ENCODE data around the gene SEMA5B. TPM values are rescaled to one million over a fixed set of nuclear protein-coding genes. Genes with fewer than 3 reads are reported as not detected.

Gene SEMA5B
- total and polyA plus RNA-seq, 4 donors: 0.20 to 1.1 (median 0.23) TPM

DNA sequence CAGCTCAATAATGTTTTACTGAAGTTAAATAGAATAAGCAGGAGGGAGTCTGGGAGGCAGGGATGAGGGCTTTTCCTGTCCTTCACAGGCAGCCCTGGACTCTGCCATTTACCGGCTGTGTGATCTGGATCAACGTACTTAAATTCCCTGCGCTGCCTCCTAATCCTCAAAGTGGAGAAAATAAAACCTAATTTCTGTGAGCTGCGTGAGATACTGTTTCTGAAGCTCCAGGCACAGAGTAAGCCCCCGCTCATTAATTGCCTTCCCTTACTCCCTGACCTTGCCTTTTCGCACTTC lies 39.0 kb upstream of the SEMA5B start:
- TF ChIP-seq, protein P1, sequence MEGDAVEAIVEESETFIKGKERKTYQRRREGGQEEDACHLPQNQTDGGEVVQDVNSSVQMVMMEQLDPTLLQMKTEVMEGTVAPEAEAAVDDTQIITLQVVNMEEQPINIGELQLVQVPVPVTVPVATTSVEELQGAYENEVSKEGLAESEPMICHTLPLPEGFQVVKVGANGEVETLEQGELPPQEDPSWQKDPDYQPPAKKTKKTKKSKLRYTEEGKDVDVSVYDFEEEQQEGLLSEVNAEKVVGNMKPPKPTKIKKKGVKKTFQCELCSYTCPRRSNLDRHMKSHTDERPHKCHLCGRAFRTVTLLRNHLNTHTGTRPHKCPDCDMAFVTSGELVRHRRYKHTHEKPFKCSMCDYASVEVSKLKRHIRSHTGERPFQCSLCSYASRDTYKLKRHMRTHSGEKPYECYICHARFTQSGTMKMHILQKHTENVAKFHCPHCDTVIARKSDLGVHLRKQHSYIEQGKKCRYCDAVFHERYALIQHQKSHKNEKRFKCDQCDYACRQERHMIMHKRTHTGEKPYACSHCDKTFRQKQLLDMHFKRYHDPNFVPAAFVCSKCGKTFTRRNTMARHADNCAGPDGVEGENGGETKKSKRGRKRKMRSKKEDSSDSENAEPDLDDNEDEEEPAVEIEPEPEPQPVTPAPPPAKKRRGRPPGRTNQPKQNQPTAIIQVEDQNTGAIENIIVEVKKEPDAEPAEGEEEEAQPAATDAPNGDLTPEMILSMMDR (IDR thresholded peaks at IDR 0.05; ENCODE audit: low read depth, low read length, missing input control): no peak
- no peak for TF ChIP-seq YY1 (IDR thresholded peaks at IDR 0.05)
- TF ChIP-seq JUND (IDR thresholded peaks at IDR 0.05): no peak
- TF ChIP-seq, protein P2, sequence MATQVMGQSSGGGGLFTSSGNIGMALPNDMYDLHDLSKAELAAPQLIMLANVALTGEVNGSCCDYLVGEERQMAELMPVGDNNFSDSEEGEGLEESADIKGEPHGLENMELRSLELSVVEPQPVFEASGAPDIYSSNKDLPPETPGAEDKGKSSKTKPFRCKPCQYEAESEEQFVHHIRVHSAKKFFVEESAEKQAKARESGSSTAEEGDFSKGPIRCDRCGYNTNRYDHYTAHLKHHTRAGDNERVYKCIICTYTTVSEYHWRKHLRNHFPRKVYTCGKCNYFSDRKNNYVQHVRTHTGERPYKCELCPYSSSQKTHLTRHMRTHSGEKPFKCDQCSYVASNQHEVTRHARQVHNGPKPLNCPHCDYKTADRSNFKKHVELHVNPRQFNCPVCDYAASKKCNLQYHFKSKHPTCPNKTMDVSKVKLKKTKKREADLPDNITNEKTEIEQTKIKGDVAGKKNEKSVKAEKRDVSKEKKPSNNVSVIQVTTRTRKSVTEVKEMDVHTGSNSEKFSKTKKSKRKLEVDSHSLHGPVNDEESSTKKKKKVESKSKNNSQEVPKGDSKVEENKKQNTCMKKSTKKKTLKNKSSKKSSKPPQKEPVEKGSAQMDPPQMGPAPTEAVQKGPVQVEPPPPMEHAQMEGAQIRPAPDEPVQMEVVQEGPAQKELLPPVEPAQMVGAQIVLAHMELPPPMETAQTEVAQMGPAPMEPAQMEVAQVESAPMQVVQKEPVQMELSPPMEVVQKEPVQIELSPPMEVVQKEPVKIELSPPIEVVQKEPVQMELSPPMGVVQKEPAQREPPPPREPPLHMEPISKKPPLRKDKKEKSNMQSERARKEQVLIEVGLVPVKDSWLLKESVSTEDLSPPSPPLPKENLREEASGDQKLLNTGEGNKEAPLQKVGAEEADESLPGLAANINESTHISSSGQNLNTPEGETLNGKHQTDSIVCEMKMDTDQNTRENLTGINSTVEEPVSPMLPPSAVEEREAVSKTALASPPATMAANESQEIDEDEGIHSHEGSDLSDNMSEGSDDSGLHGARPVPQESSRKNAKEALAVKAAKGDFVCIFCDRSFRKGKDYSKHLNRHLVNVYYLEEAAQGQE (IDR thresholded peaks at IDR 0.05): no peak
- no peak for TF ChIP-seq EGR1 (IDR thresholded peaks at IDR 0.05; ENCODE audit: low read depth in 2 of 2)
- TF ChIP-seq FOXA2 (IDR thresholded peaks at IDR 0.05): no peak
- no peak for TF ChIP-seq NR2F2 (IDR thresholded peaks at IDR 0.05)
- no peak for TF ChIP-seq RAD21 (IDR thresholded peaks at IDR 0.05)
- TF ChIP-seq, protein P3, sequence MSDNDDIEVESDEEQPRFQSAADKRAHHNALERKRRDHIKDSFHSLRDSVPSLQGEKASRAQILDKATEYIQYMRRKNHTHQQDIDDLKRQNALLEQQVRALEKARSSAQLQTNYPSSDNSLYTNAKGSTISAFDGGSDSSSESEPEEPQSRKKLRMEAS (IDR thresholded peaks at IDR 0.05): no peak
- no peak for TF ChIP-seq HNF4G (IDR thresholded peaks at IDR 0.05)
- no peak for TF ChIP-seq GABPA (IDR thresholded peaks at IDR 0.05 in 1 of 2, conservative IDR thresholded peaks at IDR 0.05 in 1 of 2)
- TF ChIP-seq RXRA (IDR thresholded peaks at IDR 0.05): no peak
- peak overlapping the region; percentile 93 to 95 for H3K27ac ChIP-seq (ENCODE audit: low read depth in 1 of 2, low read length in 2 of 2)
- no peaks in the 10 kb centered on the region for H3K9me3 ChIP-seq (ENCODE audit: control insufficient read depth in 4 of 4, low read length in 3 of 4)
- WGBS: 11% methylated on average over 6 of the region's 6 CpGs
- H3K36me3 ChIP-seq (ENCODE audit: control insufficient read depth in 4 of 4, insufficient read depth in 3 of 4, low read depth in 1 of 4, low read length in 3 of 4): no peaks in the 10 kb centered on the region
- H3K4me3 ChIP-seq (ENCODE audit: low read depth in 1 of 3, low read length in 3 of 3): peak overlapping the region in 1 of 3 donors; percentile 94
- no peak for DNase-seq (ENCODE audit: low spot score)
- H3K27me3 ChIP-seq (ENCODE audit: control insufficient read depth in 4 of 4, insufficient read depth in 4 of 4, low read length in 3 of 4): no peaks in the 10 kb centered on the region
- peak overlapping the region in 1 of 2 donors; percentile 2 for H3K9ac ChIP-seq (ENCODE audit: low read depth in 1 of 2, low read length in 2 of 2)
- H3K4me1 ChIP-seq (ENCODE audit: control insufficient read depth in 4 of 4, insufficient read depth in 4 of 4, low read length in 3 of 4): peaks cover 6 to 36% (median 27%) of the 10 kb centered on the region in 4 donors

DNA sequence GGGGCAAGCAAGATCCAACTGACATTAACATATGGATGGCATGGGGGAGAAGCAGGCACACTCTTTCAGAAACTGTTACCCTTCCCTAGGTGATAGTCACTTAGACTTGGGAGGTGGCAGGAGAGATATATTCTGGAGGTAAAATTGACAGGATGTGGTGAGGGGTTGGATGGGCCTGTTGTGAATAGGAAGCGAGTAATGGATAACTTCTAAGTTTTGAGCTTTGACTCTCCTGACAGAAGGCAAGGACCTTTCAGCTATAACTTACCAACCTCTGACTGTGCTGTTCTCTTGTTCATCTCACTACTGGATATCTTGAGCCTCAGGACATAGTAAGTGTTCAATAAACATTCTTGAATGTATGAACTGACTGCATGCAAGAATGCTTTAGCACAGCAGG lies 37.4 kb upstream of the SEMA5B start:
- peaks cover 0 to 22% (median 13%) of the 10 kb centered on the region in 4 donors for H3K4me1 ChIP-seq (ENCODE audit: control insufficient read depth in 4 of 4, insufficient read depth in 4 of 4, low read length in 3 of 4)
- H3K9ac ChIP-seq (ENCODE audit: low read depth in 1 of 2, low read length in 2 of 2): no peak overlapping the region
- H3K27ac ChIP-seq (ENCODE audit: low read depth in 1 of 2, low read length in 2 of 2): no peak overlapping the region
- no peak for DNase-seq (ENCODE audit: low spot score)
- no peaks in the 10 kb centered on the region for H3K27me3 ChIP-seq (ENCODE audit: control insufficient read depth in 4 of 4, insufficient read depth in 4 of 4, low read length in 3 of 4)
- WGBS: 6% methylated on average over 1 of the region's 1 CpG
- H3K4me3 ChIP-seq (ENCODE audit: low read depth in 1 of 3, low read length in 3 of 3): no peak overlapping the region
- H3K36me3 ChIP-seq (ENCODE audit: control insufficient read depth in 4 of 4, insufficient read depth in 3 of 4, low read depth in 1 of 4, low read length in 3 of 4): no peaks in the 10 kb centered on the region
- TF ChIP-seq GABPA (IDR thresholded peaks at IDR 0.05 in 1 of 2, conservative IDR thresholded peaks at IDR 0.05 in 1 of 2): no peak
- no peak for TF ChIP-seq JUND (IDR thresholded peaks at IDR 0.05)
- no peak for TF ChIP-seq HNF4A (conservative IDR thresholded peaks at IDR 0.05)
- TF ChIP-seq FOXA1 (IDR thresholded peaks at IDR 0.05): no peak
- TF ChIP-seq RXRA (IDR thresholded peaks at IDR 0.05): no peak
- TF ChIP-seq, protein P1 (IDR thresholded peaks at IDR 0.05; ENCODE audit: low read depth, low read length, missing input control): no peak
- no peak for TF ChIP-seq YY1 (IDR thresholded peaks at IDR 0.05)
- TF ChIP-seq RAD21 (IDR thresholded peaks at IDR 0.05): no peak
- H3K9me3 ChIP-seq (ENCODE audit: control insufficient read depth in 4 of 4, low read length in 3 of 4): no peaks in the 10 kb centered on the region

All from liver (tissue), 9 donors.